IMR-90 (cell line): ENCODE data around the gene ZDHHC24. TPM values are rescaled to one million over a fixed set of nuclear protein-coding genes. Genes with fewer than 3 reads are reported as not detected.

Experiments used
- ATAC-seq: fragments of 200-7000 bp; cut with Tn5 transposase; 2 replicates; pipeline ENCODE4 v1.9.1; 2020; ENCODE audit warnings: low read depth, mild to moderate bottlenecking, moderate library complexity
- BruUV-seq: library from RNA; stranded (reverse); fragments of 400-500 nt; replicated peaks from 2 replicates; lab custom pipeline; 2021; lab: Mats Ljungman, UMichigan
- CTCF ChIA-PET: fragments of 300-600 bp; formaldehyde crosslinking; extraction: SDS; loops from one replicate; lab custom pipeline; 2021; ENCODE audit warnings: antibody characterized with exemption; lab: Yijun Ruan, JAX
- POLR2A ChIA-PET: fragments of 300-600 bp; sonication (Branson Sonifier 250); formaldehyde crosslinking; loops from one replicate; lab custom pipeline; 2022; ENCODE audit warnings: antibody characterized with exemption; ENCODE audit not compliant: unreplicated experiment; lab: Charles Lee
- DNase-seq: peaks from one replicate; pipeline ENCODE4 v3.0.0; 2013
- H2AFZ ChIP-seq: replicated peaks from 2 replicates; pipeline ENCODE3; 2013; ENCODE audit warnings: low read length, mild to moderate bottlenecking; ENCODE audit not compliant: poor library complexity
- H2AK5ac ChIP-seq: 2 replicates; pipeline ENCODE4 v1.6.1; 2013; ENCODE audit warnings: low read depth, low read length, inconsistent platforms
- H2AK9ac ChIP-seq: replicated peaks from 2 replicates; pipeline ENCODE3; 2013; ENCODE audit warnings: mild to moderate bottlenecking, low read depth, low read length, moderate library complexity; ENCODE audit not compliant: poor library complexity
- H2BK120ac ChIP-seq: 2 replicates; pipeline ENCODE4 v1.6.1; 2013; ENCODE audit warnings: low read depth, low read length, inconsistent platforms
- H2BK15ac ChIP-seq: 3 replicates; pipeline ENCODE4 v1.6.1; 2013; ENCODE audit warnings: low read depth, low read length, inconsistent platforms
- H2BK20ac ChIP-seq: 2 replicates; pipeline ENCODE4 v1.6.1; 2013; ENCODE audit warnings: low read depth, mild to moderate bottlenecking, inconsistent platforms, low read length, moderate library complexity
- H2BK5ac ChIP-seq: 2 replicates; pipeline ENCODE4 v1.6.1; 2013; ENCODE audit warnings: mild to moderate bottlenecking, low read depth, low read length, inconsistent platforms; ENCODE audit not compliant: poor library complexity, severe bottlenecking
- H3K14ac ChIP-seq: replicated peaks from 2 replicates; pipeline ENCODE4 v1.6.1; 2013; ENCODE audit warnings: low read depth, low read length, inconsistent platforms
- H3K18ac ChIP-seq: 2 replicates; pipeline ENCODE4 v1.6.1; 2013; ENCODE audit warnings: low read depth, low read length, control low read depth
- H3K23ac ChIP-seq: 2 replicates; pipeline ENCODE4 v1.6.1; 2013; ENCODE audit warnings: low read depth, low read length, inconsistent platforms
- H3K27ac ChIP-seq: 2 replicates; pipeline ENCODE4 v1.5.1; 2013; ENCODE audit warnings: mild to moderate bottlenecking, control low read depth, low read length; ENCODE audit not compliant: insufficient read depth
- H3K27me3 ChIP-seq: 2 replicates; pipeline ENCODE4 v1.6.1; 2013; ENCODE audit warnings: low read length; ENCODE audit not compliant: control insufficient read depth, insufficient read depth
- H3K36me3 ChIP-seq: 2 replicates; pipeline ENCODE4 v1.6.1; 2013; ENCODE audit warnings: low read length, mixed read lengths; ENCODE audit not compliant: control insufficient read depth, insufficient read depth
- H3K4ac ChIP-seq: 2 replicates; pipeline ENCODE4 v1.6.1; 2013; ENCODE audit warnings: low read depth, low read length, inconsistent platforms
- H3K4me1 ChIP-seq: 2 replicates; pipeline ENCODE4 v1.6.1; 2013; ENCODE audit warnings: low read length, mixed read lengths; ENCODE audit not compliant: control insufficient read depth, insufficient read depth
- H3K4me2 ChIP-seq: 2 replicates; pipeline ENCODE4 v1.6.1; 2013; ENCODE audit warnings: low read depth, mild to moderate bottlenecking, control low read depth, low read length, moderate library complexity
- H3K4me3 ChIP-seq: 2 replicates; pipeline ENCODE4 v1.5.1; 2013; ENCODE audit warnings: low read depth, mild to moderate bottlenecking, control low read depth, low read length, moderate library complexity; ENCODE audit not compliant: insufficient read depth
- H3K56ac ChIP-seq: 2 replicates; pipeline ENCODE4 v1.6.1; 2013; ENCODE audit warnings: low read length, inconsistent platforms; ENCODE audit not compliant: insufficient read depth; ENCODE audit errors: extremely low read depth
- H3K79me1 ChIP-seq, 2 experiments: 2 replicates each; pipeline ENCODE4 v1.6.1; 2013; ENCODE audit warnings: low read length in 2 of 2, inconsistent platforms in 1 of 2, low read depth in 1 of 2
- H3K9ac ChIP-seq: 2 replicates; pipeline ENCODE4 v1.6.1; 2013; ENCODE audit warnings: low read depth, low read length, control low read depth
- H3K9me1 ChIP-seq: 2 replicates; pipeline ENCODE4 v1.6.1; 2013; ENCODE audit warnings: low read length, inconsistent platforms; ENCODE audit not compliant: insufficient read depth
- H3K9me3 ChIP-seq: 2 replicates; pipeline ENCODE4 v1.6.1; 2013; ENCODE audit warnings: low read length; ENCODE audit not compliant: control insufficient read depth, insufficient read depth
- H4K20me1 ChIP-seq: 2 replicates; pipeline ENCODE4 v1.6.1; 2013; ENCODE audit warnings: low read length, inconsistent platforms; ENCODE audit not compliant: insufficient read depth
- H4K5ac ChIP-seq: 2 replicates; pipeline ENCODE4 v1.6.1; 2013; ENCODE audit warnings: mild to moderate bottlenecking, low read depth, low read length, control low read depth
- H4K8ac ChIP-seq, 2 experiments: 2 replicates each; pipeline ENCODE4 v1.6.1; 2013; ENCODE audit warnings: low read depth in 2 of 2, low read length in 2 of 2, control low read depth in 1 of 2, inconsistent platforms in 1 of 2
- H4K91ac ChIP-seq: 2 replicates; pipeline ENCODE4 v1.6.1; 2013; ENCODE audit warnings: low read depth, low read length, inconsistent platforms; ENCODE audit not compliant: insufficient read depth
- CEBPB ChIP-seq: IDR thresholded peaks from 2 replicates; pipeline ENCODE4 v1.6.1; 2012; ENCODE audit warnings: low read depth, low read length, improper control_type of control experiment
- POLR2A ChIP-seq: IDR thresholded peaks from 2 replicates; pipeline ENCODE4 v1.6.1; 2012; ENCODE audit warnings: mild to moderate bottlenecking, low read depth, low read length
- WGBS, 2 experiments: methylation state at CpG; one replicate each; pipeline versions ENCODE4 v1.1.5 to v1.1.7; 2013; ENCODE audit warnings: missing lambda C conversion rate in 2 of 2; ENCODE audit not compliant: insufficient read length in 1 of 2; ENCODE audit errors: extremely low coverage in 2 of 2; 5-methylcytosine and 5-hydroxymethylcytosine counted together
- dilution Hi-C: fragments of 300-500 bp; cut with HindIII; formaldehyde crosslinking; loops from one replicate; pipeline ENCODE4 v1.14.3; 2018; ENCODE audit warnings: low sequenced_read_pairs; ENCODE audit not compliant: unreplicated experiment
- in situ Hi-C: fragments of 300-500 bp; cut with MboI; formaldehyde crosslinking; loops from 3 replicates; pipeline ENCODE4 v1.14.3; 2019; ENCODE audit warnings: low sequenced_read_pairs, inconsistent platforms, mixed read lengths
- intact Hi-C: fragments of 100-400 bp; cut with micrococcal nuclease; formaldehyde crosslinking; loops from 2 replicates; pipeline ENCODE4 v1.10.0; 2022
- polyA plus RNA-seq, 3 experiments: library from polyadenylated mRNA; depleted of rRNA; stranded (reverse); fragments of >200 nt; gene quantifications; 2 replicates each; pipeline ENCODE4 v1.2.3, GENCODE V29; 2012; ENCODE audit warnings: low replicate concordance in 1 of 3
- total RNA-seq: library from RNA; depleted of rRNA; stranded (reverse); fragments of >200 nt; gene quantifications from 2 replicates; pipeline ENCODE4 v1.2.3, GENCODE V29; 2012

ZDHHC24 gene
- total and polyA plus RNA-seq, 2 of the 4 experiments (the other 2 are of a cell fraction): 3.2 to 10.9 TPM

GRCh38 chr11:66532784-66533183 lies 13.1 kb downstream of the ZDHHC24 start:
- CTCF ChIA-PET: no interaction called here

More at GRCh38 chr11:66532784-66533183, 13.1 kb downstream of the ZDHHC24 start:
- H2AK9ac ChIP-seq: no peak overlapping the region
- TF ChIP-seq POLR2A (no peak), CEBPB (no peak)
- H3K9me1 ChIP-seq: 0 out of 2 replicates have a peak, but pooled peaks cover 3% of the 10 kb centered on the region
- no TSS peak for BruUV-seq
- H3K4me1 ChIP-seq: no peaks in the 10 kb centered on the region
- H3K9me3 ChIP-seq: no peaks in the 10 kb centered on the region
- H3K27ac ChIP-seq: no peak overlapping the region
- H3K23ac ChIP-seq: no peak overlapping the region
- POLR2A ChIA-PET: no interaction called here
- no peak overlapping the region for H2BK5ac ChIP-seq
- 90% methylated on average over 2 of the region's 6 CpGs; no CpG with 5 or more reads in 1 of the 2 experiments for WGBS, 2 experiments
- no peak overlapping the region for H2BK20ac ChIP-seq
- H3K79me1 ChIP-seq: no peaks in the 10 kb centered on the region
- H3K27me3 ChIP-seq: no peaks in the 10 kb centered on the region
- no peak overlapping the region for H3K4me3 ChIP-seq
- H2AK5ac ChIP-seq: no peak overlapping the region
- peaks cover 5% of the 10 kb centered on the region for H3K36me3 ChIP-seq
- no peaks in the 10 kb centered on the region; the same call in 1 of the 2 replicates for H4K20me1 ChIP-seq
- DNase-seq (no peak), ATAC-seq (no peak)
- no peak overlapping the region for H3K18ac ChIP-seq
- H2BK15ac ChIP-seq: no peak overlapping the region
- H2BK120ac ChIP-seq: no peak overlapping the region
- H2AFZ ChIP-seq: no peak overlapping the region
- in situ Hi-C loops (no loop called here), dilution Hi-C loops (no loop called here), intact Hi-C loops (no loop called here)
- H3K14ac ChIP-seq: no peak overlapping the region
- H4K8ac ChIP-seq: no peak overlapping the region
- H3K4ac ChIP-seq: no peak overlapping the region
- H3K56ac ChIP-seq: no peak overlapping the region
- H3K4me2 ChIP-seq: no peak overlapping the region
- no peak overlapping the region for H4K91ac ChIP-seq
- H3K9ac ChIP-seq: no peak overlapping the region
- no peak overlapping the region for H4K5ac ChIP-seq
